K562 (cell line): ENCODE results near the gene MTA2. TPM values are rescaled to one million over a fixed set of nuclear protein-coding genes. Genes with fewer than 3 reads are reported as not detected.

Source experiments
- ARID3A ChIP-seq: IDR thresholded peaks from 2 replicates; pipeline ENCODE4 v1.6.1; 2012; ENCODE audit warnings: low read depth, low read length, improper control_type of control experiment, borderline replicate concordance
- CEBPZ ChIP-seq: fragments of 150-350 bp; IDR thresholded peaks from 2 replicates; pipeline ENCODE4 v1.6.1; 2014; ENCODE audit warnings: low read depth, mild to moderate bottlenecking, low read length, borderline replicate concordance
- CTCF ChIP-seq, 3 experiments: IDR thresholded peaks in 2 of 3; conservative IDR thresholded peaks in 1 of 3; 2 replicates each; pipeline ENCODE4 v1.5.1; 2011 to 2012; ENCODE audit warnings: low read length in 3 of 3, mild to moderate bottlenecking in 3 of 3, control low read depth in 2 of 3, improper control_type of control experiment in 1 of 3, inconsistent platforms in 1 of 3, low read depth in 1 of 3, mixed read lengths in 1 of 3, moderate library complexity in 1 of 3; ENCODE audit not compliant: insufficient read depth in 2 of 3
- HINFP ChIP-seq: fragments of 450-650 bp; conservative IDR thresholded peaks from 2 replicates; pipeline ENCODE4 v1.6.1; 2016; ENCODE audit warnings: missing genetic modification characterization, low read depth, mild to moderate bottlenecking, control low read depth, missing compliant biosample characterization
- NBN ChIP-seq: fragments of 450-650 bp; IDR thresholded peaks from 2 replicates; pipeline ENCODE4 v1.6.1; 2016; ENCODE audit warnings: low read depth, mild to moderate bottlenecking
- RFX1 ChIP-seq: fragments of 450-650 bp; IDR thresholded peaks from 2 replicates; pipeline ENCODE4 v1.6.1; 2016; ENCODE audit warnings: mild to moderate bottlenecking, moderate library complexity
- THAP12 ChIP-seq: fragments of 250-450 bp; sonication (Bioruptor Pico); IDR thresholded peaks from 2 replicates; pipeline ENCODE4 v1.9.0; 2021; ENCODE audit warnings: mild to moderate bottlenecking, inconsistent platforms
- TRIM25 ChIP-seq: fragments of 450-650 bp; IDR thresholded peaks from 2 replicates; pipeline ENCODE4 v1.7.0; 2016; ENCODE audit warnings: borderline replicate concordance
- ZNF263 ChIP-seq: sonication (generic); formaldehyde crosslinking; IDR thresholded peaks from 2 replicates; pipeline ENCODE4 v1.8.0; 2022; ENCODE audit warnings: mild to moderate bottlenecking, missing genetic modification reagents, borderline replicate concordance
- ZNF316 ChIP-seq: fragments of 450-650 bp; IDR thresholded peaks from 2 replicates; pipeline ENCODE4 v1.6.1; 2016
- ZNF655 ChIP-seq: fragments of 250-450 bp; sonication (Bioruptor Pico); IDR thresholded peaks from 2 replicates; pipeline ENCODE4 v1.5.0; 2021
- polyA plus RNA-seq, 8 experiments: library from polyadenylated mRNA; depleted of rRNA in 4 of 8; stranded (reverse) in 5 of 8; unstranded in 3 of 8; fragments of >200 nt; fragmentation: Nextera tagmentation in 2 of 8; fragmentation: Illumina TruSeq in 1 of 8; extraction: Ambion mirVana in 2 of 8; extraction: Trizol in 1 of 8; gene quantifications; 2 replicates each; pipeline versions ENCODE4 v1.2.1 to v1.2.3, GENCODE V29; 2011 to 2014; ENCODE audit warnings: inconsistent platforms in 1 of 8, missing spikeins in 1 of 8
- total RNA-seq, 7 experiments: library from RNA; depleted of rRNA in 6 of 7; stranded (reverse); fragments of >200 nt in 6 of 7; fragmentation: Illumina TruSeq in 2 of 7; extraction: Trizol in 2 of 7; gene quantifications; 2 replicates each; pipeline versions ENCODE4 v1.2.1 to v1.2.3, GENCODE V29; 2011 to 2021; ENCODE audit warnings: low replicate concordance in 1 of 7

The MTA2 gene
- total and polyA plus RNA-seq, 9 of the 15 experiments (the other 6 are each of a cell fraction or from before 2014, with no cell fraction given) = 6.2 to 220 (median 172) TPM

- no peak for TF ChIP-seq TRIM25
- TF ChIP-seq ARID3A = no peak
- peak; percentile 67; the same call in 1 of the 2 replicates for TF ChIP-seq ZNF263
- no peak for TF ChIP-seq CEBPZ
- TF ChIP-seq THAP12 = no peak
- TF ChIP-seq ZNF655 (CRISPR knock-in tag) = no peak
- TF ChIP-seq RFX1 = no peak
- no peak for TF ChIP-seq HINFP (tag)
- no peak; the same call in 1 of the 2 replicates for TF ChIP-seq ZNF316
- peak in 1 of 3 experiments; percentile 1; a peak in 1 of 6 replicates for TF ChIP-seq CTCF (IDR thresholded peaks at IDR 0.05 in 2 of 3, conservative IDR thresholded peaks at IDR 0.05 in 1 of 3; ENCODE audit: insufficient read depth in 2 of 3, low read depth in 1 of 3, low read length in 3 of 3)
- peak; percentile 60; the same call in 1 of the 2 replicates for TF ChIP-seq NBN
Measured at GRCh38 chr11:62611705-62612365, 10.2 kb upstream of the MTA2 start (continued).
